HG03457 (cell line): Measurements from ENCODE around the gene CNPY2.

Experiments
- ATAC-seq: cut with Tn5 transposase; IDR thresholded peaks from one replicate; pipeline ENCODE4 v1.9.1; 2021; ENCODE audit warnings: moderate number of reproducible peaks; ENCODE audit not compliant: unreplicated experiment

Gene CNPY2

GRCh38 chr12:56260921-56261320 lies 54.9 kb downstream of the CNPY2 start:
- ATAC-seq = no peak

- ATAC-seq = no peak
Measured at GRCh38 chr12:56260380-56260779, 55.4 kb downstream of the CNPY2 start.
